SK-N-SH treated with all-trans-retinoic acid at 6 μM for 48 hours (cell line): Measurements from ENCODE around the gene ABCC1.

ENCODE experiments used
- ARNTL ChIP-seq: fragments of 450-650 bp; formaldehyde crosslinking; IDR thresholded peaks from 2 replicates; pipeline ENCODE4 v1.5.0; 2020; ENCODE audit warnings: low read depth, mild to moderate bottlenecking, moderate library complexity, borderline replicate concordance
- PPARA ChIP-seq: fragments of 250-450 bp; sonication (Bioruptor Pico); IDR thresholded peaks from 2 replicates; pipeline ENCODE4 v1.5.0; 2020; ENCODE audit warnings: mild to moderate bottlenecking, borderline replicate concordance
- TF ChIP-seq, protein P1 (sequence below): fragments of 250-450 bp; sonication (Bioruptor Pico); IDR thresholded peaks from 2 replicates; pipeline ENCODE4 v1.5.1; 2021; ENCODE audit warnings: mild to moderate bottlenecking, moderate library complexity
- TF ChIP-seq, protein P2 (sequence below): fragments of 250-450 bp; sonication (Bioruptor Pico); IDR thresholded peaks from 2 replicates; pipeline ENCODE4 v1.8.0; 2021; ENCODE audit warnings: low read depth, mild to moderate bottlenecking, moderate library complexity, borderline replicate concordance

DNA sequence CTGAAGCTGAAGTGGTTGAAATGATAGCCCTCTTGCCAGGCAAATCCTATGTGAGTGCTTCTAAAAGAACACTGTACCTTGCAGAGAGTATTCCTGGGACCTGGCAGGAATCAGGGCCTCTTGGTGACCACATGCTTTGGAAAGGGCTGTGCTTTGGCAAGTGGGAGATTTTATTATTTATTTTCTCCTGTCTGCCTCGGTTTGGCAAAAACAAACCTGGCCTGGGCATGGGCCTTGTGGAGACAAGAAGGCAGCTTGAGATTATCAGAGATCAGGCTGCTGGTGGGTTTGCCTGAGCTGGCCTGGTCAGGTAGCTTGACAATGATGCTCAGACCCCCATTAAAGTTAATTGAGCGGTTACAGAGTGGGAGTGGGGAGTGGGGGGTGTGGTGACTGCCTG lies 24.6 kb downstream of the ABCC1 start:
- TF ChIP-seq ARNTL (CRISPR knock-in tag) (no peak), PPARA (CRISPR knock-in tag) (no peak)
- TF ChIP-seq, protein P1, sequence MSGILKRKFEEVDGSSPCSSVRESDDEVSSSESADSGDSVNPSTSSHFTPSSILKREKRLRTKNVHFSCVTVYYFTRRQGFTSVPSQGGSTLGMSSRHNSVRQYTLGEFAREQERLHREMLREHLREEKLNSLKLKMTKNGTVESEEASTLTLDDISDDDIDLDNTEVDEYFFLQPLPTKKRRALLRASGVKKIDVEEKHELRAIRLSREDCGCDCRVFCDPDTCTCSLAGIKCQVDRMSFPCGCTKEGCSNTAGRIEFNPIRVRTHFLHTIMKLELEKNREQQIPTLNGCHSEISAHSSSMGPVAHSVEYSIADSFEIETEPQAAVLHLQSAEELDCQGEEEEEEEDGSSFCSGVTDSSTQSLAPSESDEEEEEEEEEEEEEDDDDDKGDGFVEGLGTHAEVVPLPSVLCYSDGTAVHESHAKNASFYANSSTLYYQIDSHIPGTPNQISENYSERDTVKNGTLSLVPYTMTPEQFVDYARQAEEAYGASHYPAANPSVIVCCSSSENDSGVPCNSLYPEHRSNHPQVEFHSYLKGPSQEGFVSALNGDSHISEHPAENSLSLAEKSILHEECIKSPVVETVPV (CRISPR knock-in tag): no peak
- TF ChIP-seq, protein P2, sequence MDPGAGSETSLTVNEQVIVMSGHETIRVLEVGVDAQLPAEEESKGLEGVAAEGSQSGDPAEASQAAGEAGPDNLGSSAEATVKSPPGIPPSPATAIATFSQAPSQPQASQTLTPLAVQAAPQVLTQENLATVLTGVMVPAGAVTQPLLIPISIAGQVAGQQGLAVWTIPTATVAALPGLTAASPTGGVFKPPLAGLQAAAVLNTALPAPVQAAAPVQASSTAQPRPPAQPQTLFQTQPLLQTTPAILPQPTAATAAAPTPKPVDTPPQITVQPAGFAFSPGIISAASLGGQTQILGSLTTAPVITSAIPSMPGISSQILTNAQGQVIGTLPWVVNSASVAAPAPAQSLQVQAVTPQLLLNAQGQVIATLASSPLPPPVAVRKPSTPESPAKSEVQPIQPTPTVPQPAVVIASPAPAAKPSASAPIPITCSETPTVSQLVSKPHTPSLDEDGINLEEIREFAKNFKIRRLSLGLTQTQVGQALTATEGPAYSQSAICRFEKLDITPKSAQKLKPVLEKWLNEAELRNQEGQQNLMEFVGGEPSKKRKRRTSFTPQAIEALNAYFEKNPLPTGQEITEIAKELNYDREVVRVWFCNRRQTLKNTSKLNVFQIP: no peak
